GM23338 (cell line): Measurements from ENCODE around the gene PHKA2. TPM values are rescaled to one million over a fixed set of nuclear protein-coding genes. Genes with fewer than 3 reads are reported as not detected.

Experiments
- ATAC-seq: fragments of 200-7000 bp; cut with Tn5 transposase; 3 replicates; pipeline ENCODE4 v1.9.1; 2020
- DNase-seq: peaks from one replicate; pipeline ENCODE4 v3.0.0-alpha.2; 2015; ENCODE audit warnings: low spot score
- H2AFZ ChIP-seq: fragments of 200-600 bp; sonication (generic); 2 replicates; pipeline ENCODE4 v1.8.0; 2016; ENCODE audit warnings: antibody characterized with exemption, mild to moderate bottlenecking, moderate library complexity
- H3F3A ChIP-seq: fragments of 200-600 bp; sonication (generic); replicated peaks from 2 replicates; pipeline ENCODE4 v1.8.0; 2017; ENCODE audit warnings: antibody characterized with exemption, mixed run types, low read depth
- H3K27ac ChIP-seq: fragments of 200-600 bp; sonication (generic); 2 replicates; pipeline ENCODE4 v1.6.1; 2016; ENCODE audit warnings: low read depth
- H3K27me3 ChIP-seq: fragments of 200-600 bp; sonication (generic); 2 replicates; pipeline ENCODE4 v1.8.0; 2016; ENCODE audit warnings: mild to moderate bottlenecking, mixed run types, moderate library complexity; ENCODE audit not compliant: insufficient read depth
- H3K36me3 ChIP-seq: fragments of 200-600 bp; sonication (generic); 2 replicates; pipeline ENCODE4 v1.8.0; 2016; ENCODE audit warnings: mild to moderate bottlenecking; ENCODE audit not compliant: insufficient read depth
- H3K4me1 ChIP-seq: fragments of 200-600 bp; sonication (generic); 2 replicates; pipeline ENCODE4 v1.8.0; 2016; ENCODE audit warnings: mild to moderate bottlenecking, moderate library complexity; ENCODE audit not compliant: insufficient read depth
- H3K4me2 ChIP-seq: fragments of 200-600 bp; sonication (generic); 2 replicates; pipeline ENCODE4 v1.7.1; 2017; ENCODE audit warnings: mixed run types
- H3K4me3 ChIP-seq: fragments of 200-600 bp; sonication (generic); 2 replicates; pipeline ENCODE4 v1.6.1; 2016; ENCODE audit warnings: mixed run types
- H3K79me2 ChIP-seq: fragments of 200-600 bp; sonication (generic); replicated peaks from 2 replicates; pipeline ENCODE4 v1.8.0; 2017; ENCODE audit warnings: mild to moderate bottlenecking; ENCODE audit not compliant: insufficient read depth
- H3K9me2 ChIP-seq: fragments of 200-600 bp; sonication (generic); 2 replicates; pipeline ENCODE4 v1.8.0; 2017; ENCODE audit not compliant: insufficient read depth
- H4K20me1 ChIP-seq: fragments of 200-600 bp; sonication (generic); replicated peaks from 2 replicates; pipeline ENCODE4 v1.8.0; 2017; ENCODE audit warnings: mild to moderate bottlenecking; ENCODE audit not compliant: insufficient read depth
- H3K27ac Mint-ChIP-seq: 2 replicates; pipeline ENCODE4 v1.8.0; 2020; ENCODE audit warnings: inconsistent platforms, mild to moderate bottlenecking, moderate library complexity, mixed read lengths
- H3K27me3 Mint-ChIP-seq: 3 replicates; pipeline ENCODE4 v1.8.0; 2022; ENCODE audit warnings: low read depth, mild to moderate bottlenecking, moderate library complexity, mixed read lengths, inconsistent platforms; ENCODE audit not compliant: insufficient read depth, poor library complexity
- H3K36me3 Mint-ChIP-seq: 3 replicates; pipeline ENCODE4 v1.8.0; 2021; ENCODE audit warnings: low read depth, mild to moderate bottlenecking, inconsistent platforms, moderate library complexity, mixed read lengths
- H3K4me1 Mint-ChIP-seq: 3 replicates; pipeline ENCODE4 v1.8.0; 2020; ENCODE audit warnings: mild to moderate bottlenecking, inconsistent platforms, mixed read lengths
- H3K4me3 Mint-ChIP-seq: 3 replicates; pipeline ENCODE4 v1.8.0; 2021; ENCODE audit warnings: moderate library complexity, mild to moderate bottlenecking, inconsistent platforms, mixed read lengths
- H3K9me3 Mint-ChIP-seq: 3 replicates; pipeline ENCODE4 v1.8.0; 2020; ENCODE audit warnings: moderate library complexity, mild to moderate bottlenecking, inconsistent platforms, mixed read lengths
- CREB1 ChIP-seq: fragments of 250-450 bp; sonication (Bioruptor Pico); IDR thresholded peaks from 2 replicates; pipeline ENCODE4 v1.5.0; 2020; ENCODE audit warnings: low read depth, mild to moderate bottlenecking, moderate library complexity
- EZH2 ChIP-seq: fragments of 200-600 bp; sonication (generic); IDR thresholded peaks from one replicate; pipeline ENCODE4 v1.8.0; 2017; ENCODE audit warnings: antibody characterized with exemption, mild to moderate bottlenecking, low read depth; ENCODE audit not compliant: unreplicated experiment
- EZH2phosphoT487 ChIP-seq: fragments of 200-600 bp; sonication (generic); IDR thresholded peaks from one replicate; pipeline ENCODE4 v1.8.1; 2018; ENCODE audit warnings: antibody characterized with exemption; ENCODE audit not compliant: unreplicated experiment
- JUNB ChIP-seq: IDR thresholded peaks from one replicate; pipeline ENCODE4 v1.6.1; 2016; ENCODE audit warnings: antibody characterized with exemption; ENCODE audit not compliant: unreplicated experiment
- REST ChIP-seq: IDR thresholded peaks from one replicate; pipeline ENCODE4 v1.6.1; 2018; ENCODE audit warnings: antibody characterized with exemption; ENCODE audit not compliant: unreplicated experiment
- STAT1 ChIP-seq: IDR thresholded peaks from one replicate; pipeline ENCODE4 v1.6.1; 2016; ENCODE audit warnings: antibody characterized with exemption; ENCODE audit not compliant: unreplicated experiment
- ZNF114 ChIP-seq: fragments of 250-450 bp; sonication (Bioruptor Pico); IDR thresholded peaks from 2 replicates; pipeline ENCODE4 v1.5.0; 2020; ENCODE audit warnings: mild to moderate bottlenecking, moderate library complexity
- polyA plus RNA-seq: library from polyadenylated mRNA; unstranded; fragments of >200 nt; fragmentation: Nextera tagmentation; extraction: Ambion mirVana; gene quantifications from 2 replicates; pipeline ENCODE4 v1.2.1, GENCODE V29; 2016
- total RNA-seq: library from RNA; depleted of rRNA; stranded (reverse); fragments of >200 nt; shearing (Covaris generic); gene quantifications from 2 replicates; pipeline ENCODE4 v1.2.3, GENCODE V29; 2014
- TF ChIP-seq, protein P1 (sequence below): IDR thresholded peaks from 2 replicates; pipeline ENCODE4 v1.6.1; 2016; ENCODE audit warnings: antibody characterized with exemption
- TF ChIP-seq, protein P2 (sequence below), 2 experiments: fragments of 200-600 bp in 1 of 2; sonication (generic) in 1 of 2; conservative IDR thresholded peaks; 2 replicates each; pipeline versions ENCODE4 v1.5.1 to v1.6.1; 2016 to 2017; ENCODE audit warnings: antibody characterized with exemption in 2 of 2, low read depth in 2 of 2, mild to moderate bottlenecking in 2 of 2, moderate library complexity in 1 of 2

The PHKA2 gene
- total and polyA plus RNA-seq, 2 experiments from 2014 or later: 8.0 to 23.9 TPM

DNA sequence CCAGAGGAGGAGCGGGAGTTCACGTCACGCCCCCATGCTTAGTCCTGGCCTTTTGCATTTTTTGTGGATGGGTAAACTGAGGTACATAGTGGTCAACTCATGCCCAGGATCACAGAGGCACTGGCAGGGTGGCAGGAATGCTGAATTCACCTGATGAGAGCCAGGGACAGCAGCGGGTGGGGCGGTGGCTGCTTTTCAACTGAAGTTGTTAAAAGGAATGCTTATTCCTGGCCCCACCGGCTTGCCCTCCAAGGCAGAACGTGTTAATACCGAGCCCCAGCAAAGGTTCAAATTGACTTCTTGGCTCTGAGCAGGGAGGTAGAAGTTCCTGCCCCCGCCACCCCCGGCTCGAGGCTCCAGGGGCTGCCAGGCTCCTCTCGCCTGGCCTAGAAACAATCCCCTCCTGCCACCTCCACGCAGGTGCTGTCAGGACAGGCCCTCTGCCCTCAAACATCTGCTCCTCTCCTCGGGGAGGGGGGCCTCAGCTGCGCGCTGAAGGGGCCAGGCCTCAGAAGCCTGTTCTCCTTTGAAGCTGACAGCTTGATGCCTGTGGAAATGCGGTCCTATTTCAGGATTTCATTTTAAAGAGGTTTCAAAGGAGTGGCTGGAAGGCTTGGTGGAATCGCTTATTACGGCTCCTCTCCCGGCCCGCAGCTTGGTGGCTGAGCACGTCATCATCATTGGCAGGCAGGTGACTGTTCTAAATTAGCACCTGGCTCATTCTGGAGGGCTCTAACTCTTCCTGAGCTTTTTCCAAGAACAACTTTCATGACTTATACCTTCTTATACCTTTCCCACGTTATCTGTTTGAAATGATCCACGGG lies 93.0 kb downstream of the PHKA2 start:
- H3K36me3 Mint-ChIP-seq: no peaks in the 10 kb centered on the region; the same call in 2 of the 3 replicates
- H3K4me1 Mint-ChIP-seq: peaks cover 19% of the 10 kb centered on the region; the same call in 2 of the 3 replicates
- Histone ChIP-seq H3K4me3 (no peak overlapping the region), H3K4me1 (no peaks in the 10 kb centered on the region), H3F3A (no peaks in the 10 kb centered on the region), H3K36me3 (no peaks in the 10 kb centered on the region), H3K27me3 (no peaks in the 10 kb centered on the region), H4K20me1 (no peaks in the 10 kb centered on the region), H3K79me2 (no peaks in the 10 kb centered on the region), H2AFZ (no peak overlapping the region), H3K9me2 (no peaks in the 10 kb centered on the region), H3K4me2 (no peak overlapping the region), H3K27ac (no peak overlapping the region)
- no peak overlapping the region for H3K27ac Mint-ChIP-seq
- ATAC-seq (no peak), DNase-seq (no peak)
- no peak overlapping the region for H3K4me3 Mint-ChIP-seq
- peaks cover 12% of the 10 kb centered on the region for H3K27me3 Mint-ChIP-seq
- TF ChIP-seq, protein P1, sequence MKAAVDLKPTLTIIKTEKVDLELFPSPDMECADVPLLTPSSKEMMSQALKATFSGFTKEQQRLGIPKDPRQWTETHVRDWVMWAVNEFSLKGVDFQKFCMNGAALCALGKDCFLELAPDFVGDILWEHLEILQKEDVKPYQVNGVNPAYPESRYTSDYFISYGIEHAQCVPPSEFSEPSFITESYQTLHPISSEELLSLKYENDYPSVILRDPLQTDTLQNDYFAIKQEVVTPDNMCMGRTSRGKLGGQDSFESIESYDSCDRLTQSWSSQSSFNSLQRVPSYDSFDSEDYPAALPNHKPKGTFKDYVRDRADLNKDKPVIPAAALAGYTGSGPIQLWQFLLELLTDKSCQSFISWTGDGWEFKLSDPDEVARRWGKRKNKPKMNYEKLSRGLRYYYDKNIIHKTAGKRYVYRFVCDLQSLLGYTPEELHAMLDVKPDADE: no peak
- TF ChIP-seq REST (no peak), CREB1 (CRISPR knock-in tag) (no peak), EZH2phosphoT487 (no peak)
- H3K9me3 Mint-ChIP-seq: no peaks in the 10 kb centered on the region; the same call in 1 of the 3 replicates

DNA sequence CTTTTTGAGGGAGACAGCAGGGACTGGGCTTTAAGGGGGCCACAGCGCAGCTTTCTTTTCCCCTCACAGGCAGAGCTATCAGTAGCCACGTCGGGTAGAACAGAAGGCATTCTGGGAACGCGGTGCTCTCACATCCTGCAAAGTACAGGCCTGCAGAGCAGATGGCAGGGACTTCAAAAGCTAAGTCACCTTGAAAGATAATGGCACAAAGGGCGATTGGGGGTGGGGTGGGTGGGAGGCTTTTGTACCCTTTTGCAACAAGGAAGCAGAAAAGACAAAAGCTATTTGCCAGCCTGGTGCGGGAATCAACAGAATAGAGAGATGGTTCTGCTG lies 93.9 kb downstream of the PHKA2 start:
- Histone ChIP-seq H3K27ac (no peak overlapping the region), H3K9me2 (no peaks in the 10 kb centered on the region), H3K4me1 (no peaks in the 10 kb centered on the region), H4K20me1 (no peaks in the 10 kb centered on the region), H3K4me3 (no peak overlapping the region), H2AFZ (no peak overlapping the region), H3K4me2 (no peak overlapping the region), H3K79me2 (no peaks in the 10 kb centered on the region), H3K27me3 (no peaks in the 10 kb centered on the region), H3F3A (no peaks in the 10 kb centered on the region), H3K36me3 (no peaks in the 10 kb centered on the region)
- no peaks in the 10 kb centered on the region; the same call in 1 of the 3 replicates for H3K9me3 Mint-ChIP-seq
- DNase-seq (no peak), ATAC-seq (no peak)
- H3K4me3 Mint-ChIP-seq: no peak overlapping the region
- no peaks in the 10 kb centered on the region; the same call in 2 of the 3 replicates for H3K36me3 Mint-ChIP-seq
- H3K27ac Mint-ChIP-seq: no peak overlapping the region
- H3K27me3 Mint-ChIP-seq: peaks cover 11% of the 10 kb centered on the region
- peaks cover 26% of the 10 kb centered on the region; the same call in 2 of the 3 replicates for H3K4me1 Mint-ChIP-seq
- TF ChIP-seq, protein P2, sequence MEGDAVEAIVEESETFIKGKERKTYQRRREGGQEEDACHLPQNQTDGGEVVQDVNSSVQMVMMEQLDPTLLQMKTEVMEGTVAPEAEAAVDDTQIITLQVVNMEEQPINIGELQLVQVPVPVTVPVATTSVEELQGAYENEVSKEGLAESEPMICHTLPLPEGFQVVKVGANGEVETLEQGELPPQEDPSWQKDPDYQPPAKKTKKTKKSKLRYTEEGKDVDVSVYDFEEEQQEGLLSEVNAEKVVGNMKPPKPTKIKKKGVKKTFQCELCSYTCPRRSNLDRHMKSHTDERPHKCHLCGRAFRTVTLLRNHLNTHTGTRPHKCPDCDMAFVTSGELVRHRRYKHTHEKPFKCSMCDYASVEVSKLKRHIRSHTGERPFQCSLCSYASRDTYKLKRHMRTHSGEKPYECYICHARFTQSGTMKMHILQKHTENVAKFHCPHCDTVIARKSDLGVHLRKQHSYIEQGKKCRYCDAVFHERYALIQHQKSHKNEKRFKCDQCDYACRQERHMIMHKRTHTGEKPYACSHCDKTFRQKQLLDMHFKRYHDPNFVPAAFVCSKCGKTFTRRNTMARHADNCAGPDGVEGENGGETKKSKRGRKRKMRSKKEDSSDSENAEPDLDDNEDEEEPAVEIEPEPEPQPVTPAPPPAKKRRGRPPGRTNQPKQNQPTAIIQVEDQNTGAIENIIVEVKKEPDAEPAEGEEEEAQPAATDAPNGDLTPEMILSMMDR (conservative IDR thresholded peaks at IDR 0.05; ENCODE audit: low read depth in 2 of 2): no peak
- TF ChIP-seq STAT1 (no peak), CREB1 (CRISPR knock-in tag) (no peak), REST (no peak), JUNB (no peak), ZNF114 (CRISPR knock-in tag) (no peak), EZH2 (no peak), EZH2phosphoT487 (no peak)
- TF ChIP-seq, protein P1: no peak
